HepG2 (cell line): ENCODE data around the gene MPZL3. TPM values are rescaled to one million over a fixed set of nuclear protein-coding genes. Genes with fewer than 3 reads are reported as not detected.

ENCODE experiments used
- ATAC-seq: fragments of 200-7000 bp; cut with Tn5 transposase; 3 replicates; pipeline ENCODE4 v1.9.1; 2020; ENCODE audit warnings: mild to moderate bottlenecking, moderate library complexity
- BruUV-seq: library from RNA; stranded (reverse); fragments of 400-500 nt; replicated peaks from 2 replicates; lab custom pipeline; 2021; lab: Mats Ljungman, UMichigan
- CTCF ChIA-PET: fragments of 300-600 bp; formaldehyde crosslinking; extraction: SDS; loops from one replicate; lab custom pipeline; 2021; ENCODE audit warnings: low total read pairs, inconsistent platforms, low intra/inter-chr PET ratio; lab: Yijun Ruan, JAX
- POLR2A ChIA-PET: fragments of 350-600 bp; sonication (Branson Sonifier 250); formaldehyde crosslinking; loops from one replicate; lab custom pipeline; 2020; ENCODE audit warnings: antibody characterized with exemption, inconsistent platforms; lab: Yijun Ruan, JAX
- DNase-seq: peaks from one replicate; pipeline ENCODE4 v3.0.0-alpha.2; 2015; ENCODE audit warnings: low spot score
- FAIRE-seq: peaks from 3 replicates; lab custom pipeline; 2011; peaks lifted over from hg19 to GRCh38; lab: Jason Lieb, UNC
- H2AFZ ChIP-seq: one replicate; pipeline ENCODE4 v1.6.1; 2011; ENCODE audit warnings: low read length, inconsistent platforms
- H3K27ac ChIP-seq: fragments of 300-600 bp; 3 replicates; pipeline ENCODE4 v1.8.0; 2011; ENCODE audit warnings: mixed run types, mild to moderate bottlenecking, mixed read lengths, low read length, inconsistent platforms; ENCODE audit not compliant: insufficient read depth; ENCODE audit errors: extremely low read length
- H3K27me3 ChIP-seq, 2 experiments: fragments of 200-600 bp in 1 of 2; 2 replicates in 1 of 2; 3 replicates in 1 of 2; pipeline versions ENCODE4 v1.6.0 to v1.8.0; 2011; ENCODE audit warnings: low read length in 2 of 2, mild to moderate bottlenecking in 2 of 2, moderate library complexity in 2 of 2, inconsistent platforms in 1 of 2; ENCODE audit not compliant: insufficient read depth in 2 of 2, control insufficient read depth in 1 of 2
- H3K36me3 ChIP-seq, 2 experiments: fragments of 200-600 bp in 1 of 2; replicated peaks in 1 of 2; 2 replicates in 1 of 2; 3 replicates in 1 of 2; pipeline versions ENCODE4 v1.5.1 to v1.8.0; 2011; ENCODE audit warnings: low read length in 2 of 2, inconsistent platforms in 1 of 2; ENCODE audit not compliant: insufficient read depth in 2 of 2, control insufficient read depth in 1 of 2
- H3K4me1 ChIP-seq: 2 replicates; pipeline ENCODE4 v1.5.1; 2012; ENCODE audit warnings: low read length, inconsistent platforms; ENCODE audit not compliant: insufficient read depth
- H3K4me2 ChIP-seq: 2 replicates; pipeline ENCODE4 v1.6.0; 2011; ENCODE audit warnings: low read depth, low read length, inconsistent platforms
- H3K4me3 ChIP-seq, 3 experiments: fragments of 200-600 bp in 1 of 3; sonication (generic), shearing (Covaris generic) in 1 of 3; replicated peaks in 1 of 3; 2 replicates each; pipeline ENCODE4 v1.5.1; 2011 to 2016; ENCODE audit warnings: low read length in 3 of 3, inconsistent platforms in 2 of 3, low read depth in 2 of 3, mild to moderate bottlenecking in 2 of 3, control low read depth in 1 of 3, mixed read lengths in 1 of 3; ENCODE audit not compliant: insufficient read depth in 1 of 3
- H3K79me2 ChIP-seq: one replicate; pipeline ENCODE4 v1.6.1; 2011; ENCODE audit warnings: low read length, inconsistent platforms; ENCODE audit not compliant: insufficient read depth
- H3K9ac ChIP-seq: 2 replicates; pipeline ENCODE4 v1.6.0; 2011; ENCODE audit warnings: mild to moderate bottlenecking, low read depth, low read length, inconsistent platforms; ENCODE audit not compliant: insufficient read depth
- H3K9me3 ChIP-seq: 2 replicates; pipeline ENCODE4 v1.5.1; 2012; ENCODE audit warnings: mild to moderate bottlenecking, low read length
- H4K20me1 ChIP-seq: 2 replicates; pipeline ENCODE4 v1.6.0; 2011; ENCODE audit warnings: inconsistent platforms, mild to moderate bottlenecking, low read length, moderate library complexity; ENCODE audit not compliant: insufficient read depth
- CBX1 ChIP-seq: IDR thresholded peaks from one replicate; pipeline ENCODE4 v1.6.1; 2016; ENCODE audit warnings: antibody characterized with exemption, low read depth
- FLYWCH1 ChIP-seq: sonication (generic); formaldehyde crosslinking; IDR thresholded peaks from 2 replicates; pipeline ENCODE4 v1.8.1; 2023; ENCODE audit warnings: mild to moderate bottlenecking, missing genetic modification reagents
- JUNB ChIP-seq: sonication (generic); formaldehyde crosslinking; IDR thresholded peaks from 2 replicates; pipeline ENCODE4 v1.8.0; 2022; ENCODE audit warnings: missing genetic modification reagents, mild to moderate bottlenecking, borderline replicate concordance
- KDM2A ChIP-seq: sonication (generic); formaldehyde crosslinking; IDR thresholded peaks from 2 replicates; pipeline ENCODE4 v1.4.0; 2020; ENCODE audit warnings: low read depth, missing genetic modification reagents, borderline replicate concordance
- TARDBP ChIP-seq: sonication (generic); formaldehyde crosslinking; IDR thresholded peaks from 2 replicates; pipeline ENCODE4 v1.8.0; 2022; ENCODE audit warnings: mild to moderate bottlenecking, missing genetic modification reagents
- TBL1XR1 ChIP-seq: fragments of 150-350 bp; IDR thresholded peaks from 2 replicates; pipeline ENCODE4 v1.6.1; 2014; ENCODE audit warnings: borderline replicate concordance, low read length; ENCODE audit not compliant: partially characterized antibody
- TCF7 ChIP-seq: sonication (generic); IDR thresholded peaks from 2 replicates; pipeline ENCODE4 v1.6.1; 2016; ENCODE audit warnings: antibody characterized with exemption, low read depth
- ZNF264 ChIP-seq: sonication (generic); formaldehyde crosslinking; IDR thresholded peaks from 2 replicates; pipeline ENCODE4 v1.4.0; 2020; ENCODE audit warnings: missing genetic modification reagents
- ZNF607 ChIP-seq: sonication (generic); formaldehyde crosslinking; IDR thresholded peaks from 2 replicates; pipeline ENCODE4 v1.5.1; 2020; ENCODE audit warnings: missing genetic modification reagents, mild to moderate bottlenecking, borderline replicate concordance
- ZNF652 ChIP-seq: IDR thresholded peaks from 2 replicates; pipeline ENCODE4 v1.6.1; 2016; ENCODE audit warnings: low read depth, borderline replicate concordance
- ZNF660 ChIP-seq: sonication (generic); formaldehyde crosslinking; IDR thresholded peaks from 2 replicates; pipeline ENCODE4 v1.5.1; 2020; ENCODE audit warnings: mild to moderate bottlenecking, low read depth, missing genetic modification reagents, borderline replicate concordance
- ZNF788 ChIP-seq: sonication (generic); formaldehyde crosslinking; IDR thresholded peaks from 2 replicates; pipeline ENCODE4 v1.5.0; 2020; ENCODE audit warnings: mild to moderate bottlenecking, missing genetic modification reagents, borderline replicate concordance
- WGBS: methylation state at CpG from one replicate; pipeline ENCODE4 v1.1.6; 2017; ENCODE audit warnings: low lambda C conversion rate; 5-methylcytosine and 5-hydroxymethylcytosine counted together
- in situ Hi-C: cut with HindIII; loops from 2 replicates; pipeline ENCODE4 v1.10.0; 2017; ENCODE audit warnings: low pct_unique_long_range_greater_than_20kb; ENCODE audit not compliant: extremely low pct_ligation_motif_present
- intact Hi-C: fragments of 100-400 bp; cut with micrococcal nuclease; formaldehyde crosslinking; loops from one replicate; pipeline ENCODE4 v1.10.0; 2022; ENCODE audit not compliant: unreplicated experiment
- polyA plus RNA-seq, 8 experiments: library from polyadenylated mRNA; depleted of rRNA in 3 of 8; stranded (reverse) in 7 of 8; unstranded in 1 of 8; fragments of >200 nt; fragmentation: Illumina TruSeq in 4 of 8; extraction: Trizol in 4 of 8; gene quantifications; 2 replicates each; pipeline versions ENCODE4 v1.2.1 to v1.2.3, GENCODE V29; 2011 to 2016; ENCODE audit warnings: low read depth in 4 of 8, missing spikeins in 1 of 8, mixed read lengths in 1 of 8; ENCODE audit not compliant: insufficient read depth in 1 of 8
- total RNA-seq, 5 experiments: library from RNA; depleted of rRNA; stranded (reverse); fragments of >200 nt; fragmentation: Illumina TruSeq; extraction: Trizol; gene quantifications; 2 replicates each; pipeline ENCODE4 v1.2.3, GENCODE V29; 2016; ENCODE audit warnings: low read depth in 1 of 5
- TF ChIP-seq, protein P1 (sequence below): sonication (generic); formaldehyde crosslinking; IDR thresholded peaks from 2 replicates; pipeline ENCODE4 v1.5.0; 2020; ENCODE audit warnings: mild to moderate bottlenecking, missing genetic modification reagents

The MPZL3 gene
- total and polyA plus RNA-seq, 2 of the 13 experiments (the other 11 are each of a cell fraction or from before 2014, with no cell fraction given) = 5.3 to 9.3 TPM

DNA sequence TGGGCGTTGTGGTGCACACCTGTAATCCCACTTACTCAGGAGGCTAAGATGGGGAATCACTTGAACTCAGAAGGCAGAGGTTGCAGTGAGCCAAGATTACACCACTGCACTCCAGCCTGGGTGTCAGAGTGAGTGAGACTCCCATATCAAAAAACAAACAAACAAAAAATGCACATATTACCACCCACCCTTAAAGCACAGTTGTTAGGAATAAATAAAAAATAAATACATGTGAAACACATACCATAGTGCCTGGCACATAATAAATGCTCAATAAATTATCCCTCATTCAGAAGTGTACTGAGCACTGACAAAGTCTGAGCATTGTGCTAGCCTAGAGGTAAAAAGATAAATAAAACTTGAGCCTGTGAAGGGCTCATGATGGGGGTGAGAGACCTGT, 18.3 kb downstream of the MPZL3 start:
- Histone ChIP-seq H3K4me1 (peaks cover 25% of the 10 kb centered on the region), H3K36me3 (peaks cover 0 to 28% of the 10 kb centered on the region in 2 experiments), H3K79me2 (no peaks in the 10 kb centered on the region), H3K27ac (no peak overlapping the region), H4K20me1 (no peaks in the 10 kb centered on the region), H3K4me3 (no peak overlapping the region), H3K9ac (no peak overlapping the region), H3K4me2 (no peak overlapping the region), H2AFZ (no peak overlapping the region), H3K27me3 (no peaks in the 10 kb centered on the region), H3K9me3 (no peaks in the 10 kb centered on the region)
- BruUV-seq = no TSS peak
- no peak for FAIRE-seq
- ChIA-PET POLR2A (no interaction called here), CTCF (no interaction called here)
- intact Hi-C loops = no loop called here
- no peak for ATAC-seq
- TF ChIP-seq JUNB (no peak), TCF7 (no peak), ZNF652 (no peak), TARDBP (CRISPR knock-in tag) (no peak), ZNF264 (no peak), FLYWCH1 (no peak), ZNF660 (CRISPR knock-in tag) (no peak), ZNF788 (CRISPR knock-in tag) (no peak), CBX1 (no peak), KDM2A (CRISPR knock-in tag) (no peak), TBL1XR1 (no peak), ZNF607 (CRISPR knock-in tag) (no peak)
- TF ChIP-seq, protein P1, sequence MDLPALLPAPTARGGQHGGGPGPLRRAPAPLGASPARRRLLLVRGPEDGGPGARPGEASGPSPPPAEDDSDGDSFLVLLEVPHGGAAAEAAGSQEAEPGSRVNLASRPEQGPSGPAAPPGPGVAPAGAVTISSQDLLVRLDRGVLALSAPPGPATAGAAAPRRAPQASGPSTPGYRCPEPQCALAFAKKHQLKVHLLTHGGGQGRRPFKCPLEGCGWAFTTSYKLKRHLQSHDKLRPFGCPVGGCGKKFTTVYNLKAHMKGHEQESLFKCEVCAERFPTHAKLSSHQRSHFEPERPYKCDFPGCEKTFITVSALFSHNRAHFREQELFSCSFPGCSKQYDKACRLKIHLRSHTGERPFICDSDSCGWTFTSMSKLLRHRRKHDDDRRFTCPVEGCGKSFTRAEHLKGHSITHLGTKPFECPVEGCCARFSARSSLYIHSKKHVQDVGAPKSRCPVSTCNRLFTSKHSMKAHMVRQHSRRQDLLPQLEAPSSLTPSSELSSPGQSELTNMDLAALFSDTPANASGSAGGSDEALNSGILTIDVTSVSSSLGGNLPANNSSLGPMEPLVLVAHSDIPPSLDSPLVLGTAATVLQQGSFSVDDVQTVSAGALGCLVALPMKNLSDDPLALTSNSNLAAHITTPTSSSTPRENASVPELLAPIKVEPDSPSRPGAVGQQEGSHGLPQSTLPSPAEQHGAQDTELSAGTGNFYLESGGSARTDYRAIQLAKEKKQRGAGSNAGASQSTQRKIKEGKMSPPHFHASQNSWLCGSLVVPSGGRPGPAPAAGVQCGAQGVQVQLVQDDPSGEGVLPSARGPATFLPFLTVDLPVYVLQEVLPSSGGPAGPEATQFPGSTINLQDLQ (CRISPR knock-in tag) = no peak
- in situ Hi-C loops = no loop called here
- DNase-seq = no peak
- 71% methylated on average over 1 of the region's 1 CpG for WGBS
